K562 (cell line): Measurements from ENCODE around the gene IL26. TPM values are rescaled to one million over a fixed set of nuclear protein-coding genes. Genes with fewer than 3 reads are reported as not detected.

ENCODE experiments used
- C11orf30 ChIP-seq: fragments of 450-650 bp; IDR thresholded peaks from 2 replicates; pipeline ENCODE4 v1.6.1; 2016; ENCODE audit warnings: low read depth, mild to moderate bottlenecking
- CBX1 ChIP-seq: sonication (generic); IDR thresholded peaks from 2 replicates; pipeline ENCODE4 v1.6.1; 2016; ENCODE audit warnings: antibody characterized with exemption, low read depth, mild to moderate bottlenecking
- ETV5 ChIP-seq: sonication (generic); formaldehyde crosslinking; IDR thresholded peaks from 2 replicates; pipeline ENCODE4 v1.4.0; 2020; ENCODE audit warnings: low read depth, mild to moderate bottlenecking, missing genetic modification reagents
- FOXJ3 ChIP-seq: sonication (generic); formaldehyde crosslinking; IDR thresholded peaks from 2 replicates; pipeline ENCODE4 v1.4.0; 2020; ENCODE audit warnings: mild to moderate bottlenecking, missing genetic modification reagents
- HNRNPUL1 ChIP-seq: fragments of 200-400 bp; formaldehyde crosslinking; IDR thresholded peaks from 2 replicates; pipeline ENCODE4 v1.6.1; 2017; ENCODE audit warnings: low read length
- MAFG ChIP-seq: fragments of 450-650 bp; conservative IDR thresholded peaks from 2 replicates; pipeline ENCODE4 v1.6.1; 2016; ENCODE audit warnings: missing genetic modification characterization, missing compliant biosample characterization
- MLX ChIP-seq, 2 experiments: fragments of 450-650 bp in 1 of 2; sonication (generic) in 1 of 2; formaldehyde crosslinking; conservative IDR thresholded peaks; 2 replicates each; pipeline versions ENCODE4 v1.4.0 to v1.8.1; 2020 to 2022; ENCODE audit warnings: mild to moderate bottlenecking in 1 of 2, missing genetic modification reagents in 1 of 2
- MNT ChIP-seq, 2 experiments: fragments of 450-650 bp; conservative IDR thresholded peaks; 2 replicates each; pipeline ENCODE4 v1.6.1; 2017; ENCODE audit warnings: mild to moderate bottlenecking in 2 of 2, moderate library complexity in 2 of 2
- NR2C2 ChIP-seq, 2 experiments: fragments of 200-800 bp in 1 of 2; sonication (Bioruptor generic) in 1 of 2; sonication (generic) in 1 of 2; formaldehyde crosslinking in 1 of 2; IDR thresholded peaks; 2 replicates each; pipeline versions ENCODE4 v1.6.1 to v1.8.0; 2016 to 2022; ENCODE audit warnings: mild to moderate bottlenecking in 1 of 2, missing compliant biosample characterization in 1 of 2, missing genetic modification characterization in 1 of 2, missing genetic modification reagents in 1 of 2
- RBFOX2 ChIP-seq: fragments of 200-400 bp; formaldehyde crosslinking; IDR thresholded peaks from 2 replicates; pipeline ENCODE4 v1.6.1; 2017; ENCODE audit warnings: low read depth, mild to moderate bottlenecking, low read length, moderate library complexity
- RBM39 ChIP-seq: fragments of 200-400 bp; formaldehyde crosslinking; optimal IDR thresholded peaks from 2 replicates; pipeline ENCODE3; 2018; ENCODE audit warnings: low read depth, low read length
- SAFB2 ChIP-seq: fragments of 200-400 bp; formaldehyde crosslinking; IDR thresholded peaks from 2 replicates; pipeline ENCODE4 v1.6.1; 2018; ENCODE audit warnings: borderline replicate concordance, low read length, low read depth, moderate library complexity; ENCODE audit not compliant: severe bottlenecking
- SIRT6 ChIP-seq: IDR thresholded peaks from one replicate; pipeline ENCODE4 v1.6.1; 2012; ENCODE audit warnings: low read depth, mild to moderate bottlenecking, control low read depth, inconsistent platforms, low read length, moderate library complexity
- TAF7 ChIP-seq: fragments of 450-650 bp; IDR thresholded peaks from 2 replicates; pipeline ENCODE4 v1.6.1; 2016; ENCODE audit warnings: missing genetic modification characterization, missing compliant biosample characterization
- ZNF224 ChIP-seq: sonication (generic); formaldehyde crosslinking; IDR thresholded peaks from 2 replicates; pipeline ENCODE4 v1.8.0; 2022; ENCODE audit warnings: mild to moderate bottlenecking, missing genetic modification reagents
- ZNF280B ChIP-seq: fragments of 250-450 bp; sonication (Bioruptor Pico); IDR thresholded peaks from 2 replicates; pipeline ENCODE4 v1.5.1; 2021; ENCODE audit warnings: mild to moderate bottlenecking
- ZNF316 ChIP-seq: fragments of 450-650 bp; IDR thresholded peaks from 2 replicates; pipeline ENCODE4 v1.6.1; 2016
- ZNF436 ChIP-seq: fragments of 250-450, 450-650 bp; sonication (Bioruptor Pico); formaldehyde crosslinking; IDR thresholded peaks from 2 replicates; pipeline ENCODE4 v1.7.0; 2020; ENCODE audit warnings: mild to moderate bottlenecking
- ZNF740 ChIP-seq, 3 experiments: fragments of 200-800 bp in 1 of 3; sonication (Bioruptor generic) in 1 of 3; sonication (generic) in 1 of 3; formaldehyde crosslinking in 1 of 3; IDR thresholded peaks; 2 replicates each; pipeline versions ENCODE4 v1.6.1 to v1.8.0; 2016 to 2022; ENCODE audit warnings: mild to moderate bottlenecking in 2 of 3, missing compliant biosample characterization in 2 of 3, missing genetic modification characterization in 2 of 3, missing genetic modification reagents in 1 of 3
- polyA plus RNA-seq, 8 experiments: library from polyadenylated mRNA; depleted of rRNA in 4 of 8; stranded (reverse) in 5 of 8; unstranded in 3 of 8; fragments of >200 nt; fragmentation: Nextera tagmentation in 2 of 8; fragmentation: Illumina TruSeq in 1 of 8; extraction: Ambion mirVana in 2 of 8; extraction: Trizol in 1 of 8; gene quantifications; 2 replicates each; pipeline versions ENCODE4 v1.2.1 to v1.2.3, GENCODE V29; 2011 to 2014; ENCODE audit warnings: inconsistent platforms in 1 of 8, missing spikeins in 1 of 8
- total RNA-seq, 7 experiments: library from RNA; depleted of rRNA in 6 of 7; stranded (reverse); fragments of >200 nt in 6 of 7; fragmentation: Illumina TruSeq in 2 of 7; extraction: Trizol in 2 of 7; gene quantifications; 2 replicates each; pipeline versions ENCODE4 v1.2.1 to v1.2.3, GENCODE V29; 2011 to 2021; ENCODE audit warnings: low replicate concordance in 1 of 7

Gene IL26
- total and polyA plus RNA-seq, 9 of the 15 experiments (the other 6 are each of a cell fraction or from before 2014, with no cell fraction given): not detected

GRCh38 chr12:68253504-68253903 lies 27.9 kb upstream of the IL26 start, which contains the start of gene IL22 (continued):
- TF ChIP-seq MNT (conservative IDR thresholded peaks at IDR 0.05) (no peak), TAF7 (tag) (no peak), RBM39 (no peak), ZNF280B (CRISPR knock-in tag) (no peak), ZNF436 (no peak), C11orf30 (peak; percentile 30; the same call in 1 of the 2 replicates), HNRNPUL1 (no peak), ZNF740 (CRISPR knock-in tag; IDR thresholded peaks at IDR 0.05) (no peak), ZNF740 (tag; IDR thresholded peaks at IDR 0.05) (no peak), ZNF224 (CRISPR knock-in tag) (no peak), FOXJ3 (CRISPR knock-in tag) (no peak), ZNF316 (peak; percentile 46; the same call in 1 of the 2 replicates), MAFG (0 out of 2 replicates have a peak, but pooled peaks have one; percentile 26), SIRT6 (no peak), SAFB2 (no peak), ETV5 (no peak), RBFOX2 (no peak), MLX (CRISPR knock-in tag; conservative IDR thresholded peaks at IDR 0.05) (no peak), NR2C2 (CRISPR knock-in tag; IDR thresholded peaks at IDR 0.05) (no peak), NR2C2 (tag; IDR thresholded peaks at IDR 0.05) (no peak), CBX1 (no peak)
